ENCODE results near the gene HOPX.

The HOPX gene

DNA sequence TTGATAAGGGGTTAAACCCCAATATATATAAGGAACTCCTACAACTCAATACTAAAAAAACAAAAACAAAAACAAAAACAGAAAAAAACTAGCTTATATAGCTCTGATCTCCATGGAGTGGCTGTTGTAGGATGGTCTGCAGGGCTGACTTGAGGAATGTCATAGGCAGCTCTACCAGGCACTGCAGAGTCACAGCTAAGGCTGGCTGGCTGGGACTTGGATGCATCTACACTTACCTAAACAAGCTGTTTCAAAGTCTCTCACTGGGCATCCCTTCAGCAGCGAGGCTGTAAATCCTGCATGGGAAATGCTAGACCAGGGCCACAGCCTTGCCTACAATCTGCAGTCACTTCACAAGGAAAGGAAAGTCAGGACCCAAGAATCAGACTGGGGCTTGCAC, 61.3 kb downstream of the HOPX start:
- no peak overlapping the region for H3K27ac ChIP-seq (ENCODE audit: low read depth, low read length)
- H3K9me2 ChIP-seq (replicated peaks; ENCODE audit: control insufficient read depth, low read length) = no peaks in the 10 kb centered on the region
- no peaks in the 10 kb centered on the region for H3K27me3 ChIP-seq (ENCODE audit: control insufficient read depth, low read length)

DNA sequence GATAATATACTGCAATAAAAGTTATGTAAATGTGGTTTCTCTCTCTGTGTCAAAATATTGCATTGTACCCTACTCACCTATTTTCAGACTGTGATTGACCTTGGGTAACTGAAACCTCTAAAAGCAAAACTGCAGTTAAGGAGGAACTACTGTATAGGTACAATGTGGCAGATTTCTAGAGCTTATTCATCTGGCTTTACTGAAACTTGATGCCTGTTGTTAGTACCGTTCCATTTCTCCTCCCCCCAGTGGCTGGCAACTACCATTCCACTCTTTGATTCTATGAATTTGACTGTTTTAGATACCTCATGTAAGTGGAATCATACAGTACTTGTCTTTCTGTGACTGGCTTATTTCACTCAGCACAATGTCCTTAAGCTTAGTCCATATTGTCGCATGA, 61.9 kb downstream of the HOPX start:
- Histone ChIP-seq H4K20me1 (ENCODE audit: control insufficient read depth, insufficient read depth, low read depth, low read length) (no peaks in the 10 kb centered on the region), H3F3A (ENCODE audit: control insufficient read depth, insufficient read depth) (no peaks in the 10 kb centered on the region), H3K9me3 (ENCODE audit: control insufficient read depth, insufficient read depth, low read length) (no peaks in the 10 kb centered on the region), H3K4me3 (ENCODE audit: low read length) (no peak overlapping the region), H3K27me3 (ENCODE audit: control insufficient read depth, low read length) (peaks cover under 1% of the 10 kb centered on the region; the same call in 1 of the 2 replicates), H3K9me2 (replicated peaks; ENCODE audit: control insufficient read depth, low read length) (no peaks in the 10 kb centered on the region), H3K4me2 (ENCODE audit: low read length) (no peak overlapping the region), H3K27ac (ENCODE audit: low read depth, low read length) (no peak overlapping the region), H3K79me2 (ENCODE audit: control insufficient read depth, low read length) (no peaks in the 10 kb centered on the region), H3K4me1 (ENCODE audit: control insufficient read depth, low read length) (no peaks in the 10 kb centered on the region), H3K36me3 (ENCODE audit: control insufficient read depth, low read length) (no peaks in the 10 kb centered on the region)
- TF ChIP-seq, protein P1, sequence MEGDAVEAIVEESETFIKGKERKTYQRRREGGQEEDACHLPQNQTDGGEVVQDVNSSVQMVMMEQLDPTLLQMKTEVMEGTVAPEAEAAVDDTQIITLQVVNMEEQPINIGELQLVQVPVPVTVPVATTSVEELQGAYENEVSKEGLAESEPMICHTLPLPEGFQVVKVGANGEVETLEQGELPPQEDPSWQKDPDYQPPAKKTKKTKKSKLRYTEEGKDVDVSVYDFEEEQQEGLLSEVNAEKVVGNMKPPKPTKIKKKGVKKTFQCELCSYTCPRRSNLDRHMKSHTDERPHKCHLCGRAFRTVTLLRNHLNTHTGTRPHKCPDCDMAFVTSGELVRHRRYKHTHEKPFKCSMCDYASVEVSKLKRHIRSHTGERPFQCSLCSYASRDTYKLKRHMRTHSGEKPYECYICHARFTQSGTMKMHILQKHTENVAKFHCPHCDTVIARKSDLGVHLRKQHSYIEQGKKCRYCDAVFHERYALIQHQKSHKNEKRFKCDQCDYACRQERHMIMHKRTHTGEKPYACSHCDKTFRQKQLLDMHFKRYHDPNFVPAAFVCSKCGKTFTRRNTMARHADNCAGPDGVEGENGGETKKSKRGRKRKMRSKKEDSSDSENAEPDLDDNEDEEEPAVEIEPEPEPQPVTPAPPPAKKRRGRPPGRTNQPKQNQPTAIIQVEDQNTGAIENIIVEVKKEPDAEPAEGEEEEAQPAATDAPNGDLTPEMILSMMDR (IDR thresholded peaks at IDR 0.05; ENCODE audit: low read depth, low read length, poor library complexity, severe bottlenecking) = no peak
- no peak for TF ChIP-seq EZH2phosphoT487 (IDR thresholded peaks at IDR 0.05; ENCODE audit: borderline replicate concordance, low read length)

More for the DNA sequence above, 61.3 kb downstream of the HOPX start:
- H3K9me3 ChIP-seq (ENCODE audit: control insufficient read depth, insufficient read depth, low read length) = peaks cover 6% of the 10 kb centered on the region; the same call in 1 of the 2 replicates
- no peaks in the 10 kb centered on the region for H3K4me1 ChIP-seq (ENCODE audit: control insufficient read depth, low read length)
- no peaks in the 10 kb centered on the region for H3F3A ChIP-seq (ENCODE audit: control insufficient read depth, insufficient read depth)
- TF ChIP-seq, protein P1 (IDR thresholded peaks at IDR 0.05; ENCODE audit: low read depth, low read length, poor library complexity, severe bottlenecking) = no peak
- no peak for TF ChIP-seq EZH2phosphoT487 (IDR thresholded peaks at IDR 0.05; ENCODE audit: borderline replicate concordance, low read length)
- no peaks in the 10 kb centered on the region for H4K20me1 ChIP-seq (ENCODE audit: control insufficient read depth, insufficient read depth, low read depth, low read length)
- no peaks in the 10 kb centered on the region for H3K79me2 ChIP-seq (ENCODE audit: control insufficient read depth, low read length)
- no peak overlapping the region for H3K4me3 ChIP-seq (ENCODE audit: low read length)
- H3K4me2 ChIP-seq (ENCODE audit: low read length) = no peak overlapping the region
- no peaks in the 10 kb centered on the region for H3K36me3 ChIP-seq (ENCODE audit: control insufficient read depth, low read length)

DNA sequence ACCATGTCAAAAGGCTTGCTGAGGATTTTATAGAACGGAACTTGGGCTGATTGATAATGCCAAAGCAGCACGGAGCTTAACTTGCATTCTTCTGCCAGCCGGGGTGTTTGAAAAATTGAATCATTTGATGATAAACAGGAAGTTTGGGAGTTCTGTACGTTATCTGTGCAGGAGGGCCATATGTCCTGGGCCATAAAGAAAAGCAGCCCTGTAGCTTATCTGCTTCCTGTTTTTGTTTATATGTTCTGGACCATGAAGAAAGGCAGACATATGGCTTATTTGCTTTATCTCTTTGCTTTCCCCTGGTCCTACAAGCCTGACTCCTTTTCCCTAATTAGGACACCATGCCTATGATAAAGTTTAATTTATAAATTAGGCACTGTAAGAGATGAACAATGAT, 62.4 kb downstream of the HOPX start:
- H3F3A ChIP-seq (ENCODE audit: control insufficient read depth, insufficient read depth) = no peaks in the 10 kb centered on the region
- H3K9me2 ChIP-seq (replicated peaks; ENCODE audit: control insufficient read depth, low read length) = no peaks in the 10 kb centered on the region
- H3K4me1 ChIP-seq (ENCODE audit: control insufficient read depth, low read length) = no peaks in the 10 kb centered on the region
- H4K20me1 ChIP-seq (ENCODE audit: control insufficient read depth, insufficient read depth, low read depth, low read length) = no peaks in the 10 kb centered on the region
- H3K27me3 ChIP-seq (ENCODE audit: control insufficient read depth, low read length) = peaks cover 4% of the 10 kb centered on the region; the same call in 1 of the 2 replicates
- no peaks in the 10 kb centered on the region for H3K9me3 ChIP-seq (ENCODE audit: control insufficient read depth, insufficient read depth, low read length)
- no peak overlapping the region for H3K4me2 ChIP-seq (ENCODE audit: low read length)
- no peaks in the 10 kb centered on the region for H3K36me3 ChIP-seq (ENCODE audit: control insufficient read depth, low read length)
- no peaks in the 10 kb centered on the region for H3K79me2 ChIP-seq (ENCODE audit: control insufficient read depth, low read length)
- H3K4me3 ChIP-seq (ENCODE audit: low read length) = no peak overlapping the region
- no peak overlapping the region for H3K27ac ChIP-seq (ENCODE audit: low read depth, low read length)
- no peak for TF ChIP-seq EZH2phosphoT487 (IDR thresholded peaks at IDR 0.05; ENCODE audit: borderline replicate concordance, low read length)
- TF ChIP-seq, protein P1 (IDR thresholded peaks at IDR 0.05; ENCODE audit: low read depth, low read length, poor library complexity, severe bottlenecking) = no peak
